HS-27A (cell line): ENCODE data around the gene APOBEC3C.
"Not testable (repeated sequence)": the region's sequence is repeated elsewhere in the genome, so short reads cannot be mapped to it uniquely, and the experiment has no call there.

Source experiments
- DNase-seq: peaks from one replicate; pipeline ENCODE4 v3.0.0-alpha.2; 2012; ENCODE audit warnings: low read depth, missing footprints

APOBEC3C gene

DNA sequence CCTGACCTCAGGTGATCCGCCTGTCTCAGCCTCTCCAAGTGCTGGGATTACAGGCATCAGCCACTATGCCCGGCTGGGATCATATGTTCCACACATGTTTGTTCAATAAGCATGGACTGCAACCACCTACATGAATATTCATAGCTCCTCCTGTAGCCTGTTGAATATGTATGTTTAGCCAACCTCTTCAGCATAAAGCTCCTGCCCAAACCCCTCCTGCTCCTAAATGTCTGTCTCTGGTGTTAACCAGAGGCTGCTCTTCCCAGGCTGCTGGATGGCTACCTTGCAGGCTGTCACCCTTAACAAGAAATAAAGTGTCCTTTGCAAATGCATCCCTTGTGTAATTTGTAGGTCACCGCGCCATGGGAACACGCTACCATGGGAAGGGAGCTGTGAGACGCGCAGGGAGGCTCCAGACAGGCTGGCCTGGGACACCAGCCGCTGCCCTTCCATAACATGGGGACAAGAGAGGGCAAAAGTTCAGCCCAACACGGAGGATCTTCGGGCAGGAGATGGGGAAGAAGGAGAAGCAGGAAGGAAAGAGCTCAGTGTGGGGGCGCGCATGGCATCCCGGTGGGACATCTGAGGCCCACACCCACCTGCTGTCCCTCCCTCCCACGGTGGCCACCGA lies 6.1 kb downstream of the APOBEC3C start:
- DNase-seq, result not testable (repeated sequence)

DNA sequence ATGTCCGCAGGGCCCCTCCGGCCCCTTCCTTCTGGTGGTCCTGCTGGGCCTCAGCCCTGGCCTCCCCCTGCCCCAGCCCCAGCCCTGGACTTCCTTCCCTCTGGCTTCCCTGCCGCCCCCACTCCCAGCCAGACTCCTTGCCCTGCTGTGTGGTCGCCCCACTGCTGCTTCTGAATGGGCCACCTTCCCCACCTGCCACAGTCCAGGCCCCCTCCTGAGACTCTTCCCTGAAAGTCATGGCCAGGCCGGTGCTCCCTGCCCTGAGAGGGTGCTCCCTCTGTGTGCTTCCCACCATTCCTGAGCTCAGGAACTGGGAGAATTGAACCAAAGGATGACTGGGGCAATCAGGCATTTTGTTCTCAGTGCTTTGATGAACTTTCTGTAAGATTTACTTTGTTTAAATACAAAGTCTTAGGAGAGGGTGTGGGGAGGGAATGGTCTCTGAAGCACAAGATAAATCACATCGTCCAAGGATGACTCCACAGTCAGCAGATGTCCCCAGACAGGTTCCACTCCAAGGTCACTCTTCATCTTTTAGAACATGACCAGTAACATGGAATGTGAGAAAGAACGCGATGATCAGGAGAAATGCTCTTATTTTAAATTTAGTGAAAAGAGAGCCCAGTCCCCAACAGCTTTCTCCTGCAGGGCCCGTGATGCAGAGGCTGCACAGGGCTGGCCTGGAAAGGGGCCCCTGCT lies 7.6 kb downstream of the APOBEC3C start:
- no peak for DNase-seq

DNA sequence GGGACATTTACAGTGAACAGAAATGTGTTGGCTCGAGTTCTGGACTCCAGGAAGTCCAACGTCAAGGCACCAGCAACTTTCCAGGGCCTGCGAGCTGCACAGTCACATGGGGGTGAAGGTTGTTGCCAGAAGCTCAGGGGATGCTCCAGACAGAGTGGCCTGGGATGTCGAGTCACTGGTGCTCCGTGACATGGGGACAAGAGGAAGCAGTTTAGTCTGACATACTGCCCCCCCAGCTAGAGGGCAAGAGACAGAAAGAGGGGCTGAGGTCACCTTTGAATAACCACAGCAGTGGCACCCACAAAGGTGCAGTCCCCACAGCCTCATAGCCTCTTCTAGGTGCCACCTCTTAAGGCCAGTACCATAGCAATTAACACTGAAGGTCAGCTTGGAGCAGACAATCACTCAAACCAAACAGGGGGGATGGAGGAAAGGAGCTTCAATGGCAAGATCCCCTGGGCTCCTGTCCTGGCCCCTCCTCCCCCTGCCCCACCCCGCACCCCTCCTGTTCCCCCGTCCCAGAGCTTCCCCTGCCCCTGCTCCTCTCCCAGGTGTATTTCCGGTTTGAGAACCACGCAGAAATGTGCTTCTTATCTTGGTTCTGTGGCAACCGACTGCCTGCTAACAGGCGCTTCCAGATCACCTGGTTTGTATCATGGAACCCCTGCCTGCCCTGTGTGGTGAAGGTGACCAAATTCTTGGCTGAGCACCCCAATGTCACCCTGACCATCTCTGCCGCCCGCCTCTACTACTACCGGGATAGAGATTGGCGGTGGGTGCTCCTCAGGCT lies 10.7 kb downstream of the APOBEC3C start:
- no peak for DNase-seq

GRCh38 chr22:39026509-39027150 lies 12.6 kb downstream of the APOBEC3C start:
- no peak for DNase-seq

- no peak for DNase-seq
These were observed 13.7 kb downstream of the APOBEC3C start for GRCh38 chr22:39027717-39028116.

DNA sequence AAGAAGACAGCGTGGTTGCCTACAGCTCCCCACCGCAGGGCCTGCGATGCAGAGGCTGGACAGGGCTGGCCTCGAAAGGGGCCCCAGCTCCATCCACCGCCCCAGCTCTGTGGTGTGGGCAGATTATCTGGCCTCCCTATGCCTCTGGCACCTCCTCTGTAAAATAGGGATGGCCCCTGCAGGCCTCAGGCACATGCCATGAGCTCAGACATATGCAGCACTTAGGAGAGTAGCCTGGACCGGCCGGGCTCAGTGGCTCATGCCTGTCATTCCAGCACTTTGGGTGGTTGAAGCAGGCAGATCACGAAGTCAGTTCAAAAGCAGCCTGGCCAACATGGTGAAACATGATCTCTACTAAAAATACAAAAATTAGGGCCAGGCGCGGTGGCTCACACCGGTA lies 14.2 kb downstream of the APOBEC3C start:
- DNase-seq, result no peak

- DNase-seq, result no peak
These were observed 15.2 kb downstream of the APOBEC3C start for GRCh38 chr22:39029227-39029626.

DNA sequence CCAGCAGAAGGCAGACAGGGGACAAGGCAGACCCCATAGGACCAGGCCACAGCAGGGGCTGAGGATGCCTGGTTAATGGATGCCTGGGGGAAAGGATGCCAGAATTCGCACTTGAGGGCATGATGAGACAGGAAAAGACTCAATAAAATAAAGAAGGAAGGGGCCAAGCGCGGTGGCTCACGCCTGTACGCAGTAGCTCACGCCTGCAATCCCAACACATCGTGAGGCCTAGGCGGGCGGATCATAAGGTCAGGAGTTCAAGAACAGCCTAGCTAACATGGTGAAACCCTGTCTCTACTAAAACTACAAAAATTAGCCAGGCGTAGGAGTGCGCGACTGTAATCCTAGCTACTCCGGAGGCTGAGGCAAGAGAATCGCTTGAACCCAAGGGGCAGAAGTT lies 16.6 kb downstream of the APOBEC3C start:
- DNase-seq, result no peak

GRCh38 chr22:39031434-39032295 lies 17.6 kb downstream of the APOBEC3C start:
- not testable (repeated sequence) for DNase-seq

GRCh38 chr22:39037071-39037470 lies 23.0 kb downstream of the APOBEC3C start:
- not testable (repeated sequence) for DNase-seq

- no peak for DNase-seq
These were observed 25.5 kb downstream of the APOBEC3C start for GRCh38 chr22:39039306-39040126.

DNA sequence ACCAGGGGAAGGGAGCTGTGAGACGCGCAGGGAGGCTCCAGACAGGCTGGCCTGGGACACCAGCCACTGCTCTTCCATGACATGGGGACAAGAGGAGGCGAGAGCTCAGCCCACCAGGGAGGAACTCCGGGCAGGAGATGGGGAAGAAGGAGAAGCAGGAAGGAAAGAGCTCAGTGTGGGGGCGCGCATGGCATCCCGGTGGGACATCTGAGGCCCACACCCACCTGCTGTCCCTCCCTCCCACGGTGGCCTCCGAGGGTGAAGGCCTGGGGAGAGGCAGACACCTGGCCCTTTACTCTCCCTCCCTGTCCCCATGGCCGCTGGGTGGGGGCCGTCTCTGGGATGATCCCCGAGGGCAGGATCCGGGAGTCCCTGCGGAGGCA lies 26.1 kb downstream of the APOBEC3C start:
- not testable (repeated sequence) for DNase-seq

DNA sequence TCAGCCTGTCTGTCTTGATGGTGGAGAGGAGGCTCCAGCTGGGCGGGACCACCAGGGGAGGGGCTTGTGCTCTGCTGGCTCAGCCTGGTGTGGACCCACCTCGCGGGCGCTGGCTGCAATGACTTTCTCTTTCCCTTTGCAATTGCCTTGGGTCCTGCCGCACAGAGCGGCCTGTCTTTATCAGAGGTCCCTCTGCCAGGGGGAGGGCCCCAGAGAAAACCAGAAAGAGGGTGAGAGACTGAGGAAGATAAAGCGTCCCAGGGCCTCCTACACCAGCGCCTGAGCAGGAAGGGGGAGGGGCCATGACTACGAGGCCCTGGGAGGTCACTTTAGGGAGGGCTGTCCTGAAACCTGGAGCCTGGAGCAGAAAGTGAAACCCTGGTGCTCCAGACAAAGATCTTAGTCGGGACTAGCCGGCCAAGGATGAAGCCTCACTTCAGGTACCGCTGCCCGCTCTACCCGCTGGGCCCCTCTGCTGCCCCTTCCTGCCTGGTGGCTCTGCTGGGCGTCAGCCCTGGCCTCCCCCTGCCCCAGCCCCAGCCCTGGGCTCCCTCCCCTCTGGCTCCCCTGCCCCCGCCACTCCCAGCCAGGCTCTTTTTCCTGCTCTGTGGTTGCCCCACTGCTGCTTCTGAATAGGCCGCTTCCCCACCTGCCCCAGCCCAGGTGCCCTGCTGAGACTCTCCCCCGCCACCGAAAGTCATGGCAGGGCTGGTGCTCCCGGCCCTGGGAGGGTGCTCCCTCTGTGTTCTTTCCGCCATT lies 26.7 kb downstream of the APOBEC3C start, which contains the start of gene APOBEC3F:
TSS of gene APOBEC3F (plus strand) at position 327 of the 759 bp plus-strand sequence. CDS start at position 424, 97 bp downstream.
- DNase-seq, result not testable (repeated sequence)

GRCh38 chr22:39041908-39042307 lies 27.9 kb downstream of the APOBEC3C start:
- DNase-seq, result no peak

DNA sequence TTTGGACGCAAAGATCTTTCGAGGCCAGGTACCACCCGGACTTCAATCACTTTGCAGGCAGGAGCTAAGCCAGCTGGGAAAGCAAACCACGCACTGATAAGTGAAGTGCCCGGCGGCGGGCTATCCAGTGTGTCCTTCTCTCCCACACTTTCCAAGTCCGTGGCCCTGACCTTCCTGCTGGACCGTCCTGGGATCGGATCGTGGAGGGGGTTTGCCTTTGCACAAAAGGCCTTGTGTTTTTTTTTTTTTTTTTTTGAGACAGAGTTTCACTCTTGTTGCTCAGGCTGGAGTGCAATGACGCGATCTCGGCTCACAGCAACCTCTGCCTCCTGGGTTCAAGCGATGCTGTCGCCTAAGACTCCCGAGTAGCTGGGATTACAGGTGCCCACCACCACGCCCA lies 29.0 kb downstream of the APOBEC3C start:
- DNase-seq, result not testable (repeated sequence)

DNA sequence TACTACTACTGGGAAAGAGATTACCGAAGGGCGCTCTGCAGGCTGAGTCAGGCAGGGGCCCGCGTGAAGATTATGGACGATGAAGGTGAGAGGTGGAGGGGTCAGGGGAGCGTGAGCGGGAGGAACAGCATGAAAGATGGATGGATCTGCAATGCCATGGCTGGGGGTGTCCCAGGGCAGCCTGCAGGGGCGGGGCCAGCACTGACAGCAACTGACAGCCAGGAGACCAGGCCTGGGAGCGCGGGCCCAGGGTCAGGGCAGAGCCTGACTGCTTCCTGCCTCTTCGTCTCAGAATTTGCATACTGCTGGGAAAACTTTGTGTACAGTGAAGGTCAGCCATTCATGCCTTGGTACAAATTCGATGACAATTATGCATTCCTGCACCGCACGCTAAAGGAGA lies 31.1 kb downstream of the APOBEC3C start:
- DNase-seq, result not testable (repeated sequence)

- DNase-seq, result not testable (repeated sequence)
These were observed 35.4 kb downstream of the APOBEC3C start for GRCh38 chr22:39049486-39049885.

- not testable (repeated sequence) for DNase-seq
These were observed 37.9 kb downstream of the APOBEC3C start for GRCh38 chr22:39051844-39052495.

DNA sequence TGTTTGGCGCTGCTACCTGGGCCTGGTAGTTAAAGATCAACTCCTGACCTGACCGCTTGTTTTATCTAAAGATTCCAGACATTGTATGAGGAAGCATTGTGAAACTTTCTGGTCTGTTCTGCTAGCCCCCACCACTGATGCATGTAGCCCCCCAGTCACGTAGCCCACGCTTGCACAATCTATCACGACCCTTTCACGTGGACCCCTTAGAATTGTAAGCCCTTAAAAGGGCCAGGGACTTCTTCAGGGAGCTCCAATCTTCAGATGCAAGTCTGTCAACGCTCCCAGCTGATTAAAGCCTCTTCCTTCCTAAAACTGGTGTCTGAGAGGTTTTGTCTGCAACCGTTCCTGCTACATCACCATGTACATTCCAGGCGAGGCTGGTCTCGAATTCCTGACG lies 41.6 kb downstream of the APOBEC3C start:
- no peak for DNase-seq
